ENCODE data around the gene PIGO. TPM values are rescaled to one million over a fixed set of nuclear protein-coding genes. Genes with fewer than 3 reads are reported as not detected.

Gene PIGO
- total and polyA plus RNA-seq, 2 experiments from 2014 or later, result 11.2 to 18.9 TPM

- H3K4me1 ChIP-seq (ENCODE audit: insufficient read depth), result no peaks in the 10 kb centered on the region
- H3K36me3 Mint-ChIP-seq (ENCODE audit: low read depth), result peaks cover 97% of the 10 kb centered on the region
- peak; percentile 13; the same call in 1 of the 3 replicates for ATAC-seq
- no peaks in the 10 kb centered on the region for H3K27me3 ChIP-seq (ENCODE audit: insufficient read depth)
- H3K27ac Mint-ChIP-seq, result no peak overlapping the region
- no peaks in the 10 kb centered on the region for H3K4me1 Mint-ChIP-seq
- no peak overlapping the region for H2AFZ ChIP-seq
- DNase-seq (ENCODE audit: low spot score), result no peak
- no peak overlapping the region for H3K4me3 ChIP-seq
- TF ChIP-seq POLR2AphosphoS5 (IDR thresholded peaks at IDR 0.05; ENCODE audit: low read depth), result no peak
- H3K79me2 ChIP-seq (replicated peaks; ENCODE audit: insufficient read depth), result no peaks in the 10 kb centered on the region; the same call in 1 of the 2 replicates
- H3K27me3 Mint-ChIP-seq (ENCODE audit: insufficient read depth, low read depth, poor library complexity), result peaks cover 5% of the 10 kb centered on the region
- H3K36me3 ChIP-seq (ENCODE audit: insufficient read depth), result peaks cover 71% of the 10 kb centered on the region
- H4K20me1 ChIP-seq (replicated peaks; ENCODE audit: insufficient read depth), result peaks cover 28% of the 10 kb centered on the region
- H3K4me2 ChIP-seq, result no peak overlapping the region
- H3K9me2 ChIP-seq (ENCODE audit: insufficient read depth), result no peaks in the 10 kb centered on the region
- peaks cover 42% of the 10 kb centered on the region for H3F3A ChIP-seq (replicated peaks; ENCODE audit: low read depth)
- 0 out of 2 replicates have a peak overlapping the region, but pooled peaks have one; percentile 14 for H3K27ac ChIP-seq (ENCODE audit: low read depth)
- no peak overlapping the region for H3K4me3 Mint-ChIP-seq
- no peaks in the 10 kb centered on the region for H3K9me3 Mint-ChIP-seq
These were observed 39.7 kb downstream of the PIGO start for GRCh38 chr9:35056571-35057270.

- Mint-ChIP-seq H3K4me1 (no peaks in the 10 kb centered on the region), H3K27me3 (ENCODE audit: insufficient read depth, low read depth, poor library complexity) (peaks cover 2% of the 10 kb centered on the region), H3K36me3 (ENCODE audit: low read depth) (peaks cover 86% of the 10 kb centered on the region), H3K9me3 (no peaks in the 10 kb centered on the region), H3K27ac (no peak overlapping the region; the same call in 1 of the 2 replicates), H3K4me3 (no peak overlapping the region)
- H3F3A ChIP-seq (replicated peaks; ENCODE audit: low read depth), result peaks cover 35% of the 10 kb centered on the region
- ATAC-seq, result no peak
- DNase-seq (ENCODE audit: low spot score), result no peak
- H3K9me2 ChIP-seq (ENCODE audit: insufficient read depth), result no peaks in the 10 kb centered on the region
- H3K27me3 ChIP-seq (ENCODE audit: insufficient read depth), result no peaks in the 10 kb centered on the region
- peaks cover 18% of the 10 kb centered on the region for H4K20me1 ChIP-seq (replicated peaks; ENCODE audit: insufficient read depth)
- H3K36me3 ChIP-seq (ENCODE audit: insufficient read depth), result peaks cover 60% of the 10 kb centered on the region
- no peaks in the 10 kb centered on the region; the same call in 1 of the 2 replicates for H3K79me2 ChIP-seq (replicated peaks; ENCODE audit: insufficient read depth)
- TF ChIP-seq CTCF (conservative IDR thresholded peaks at IDR 0.05; ENCODE audit: low read depth in 2 of 2) (no peak), ZNF331 (CRISPR knock-in tag; IDR thresholded peaks at IDR 0.05; ENCODE audit: low read depth) (no peak)
- H3K4me2 ChIP-seq, result no peak overlapping the region
- H3K4me1 ChIP-seq (ENCODE audit: insufficient read depth), result no peaks in the 10 kb centered on the region
- peak overlapping the region; percentile 35; the same call in 1 of the 2 replicates for H3K27ac ChIP-seq (ENCODE audit: low read depth)
- H3K4me3 ChIP-seq, result no peak overlapping the region
- no peak overlapping the region for H2AFZ ChIP-seq
These were observed 41.3 kb downstream of the PIGO start for GRCh38 chr9:35054871-35055644.

- Mint-ChIP-seq H3K36me3 (ENCODE audit: low read depth) (peaks cover 84% of the 10 kb centered on the region), H3K27me3 (ENCODE audit: insufficient read depth, low read depth, poor library complexity) (peaks cover 2% of the 10 kb centered on the region), H3K4me1 (no peaks in the 10 kb centered on the region), H3K4me3 (no peak overlapping the region), H3K27ac (no peak overlapping the region; the same call in 1 of the 2 replicates), H3K9me3 (no peaks in the 10 kb centered on the region)
- no peak overlapping the region for H2AFZ ChIP-seq
- peaks cover 11% of the 10 kb centered on the region for H4K20me1 ChIP-seq (replicated peaks; ENCODE audit: insufficient read depth)
- peaks cover 30% of the 10 kb centered on the region for H3F3A ChIP-seq (replicated peaks; ENCODE audit: low read depth)
- no peaks in the 10 kb centered on the region; the same call in 1 of the 2 replicates for H3K79me2 ChIP-seq (replicated peaks; ENCODE audit: insufficient read depth)
- H3K4me2 ChIP-seq, result no peak overlapping the region
- no peak for ATAC-seq
- H3K4me1 ChIP-seq (ENCODE audit: insufficient read depth), result no peaks in the 10 kb centered on the region
- H3K4me3 ChIP-seq, result no peak overlapping the region
- no peak for DNase-seq (ENCODE audit: low spot score)
- H3K36me3 ChIP-seq (ENCODE audit: insufficient read depth), result peaks cover 52% of the 10 kb centered on the region
- no peak overlapping the region for H3K27ac ChIP-seq (ENCODE audit: low read depth)
- H3K27me3 ChIP-seq (ENCODE audit: insufficient read depth), result no peaks in the 10 kb centered on the region
- H3K9me2 ChIP-seq (ENCODE audit: insufficient read depth), result no peaks in the 10 kb centered on the region
- TF ChIP-seq ZNF331 (CRISPR knock-in tag; IDR thresholded peaks at IDR 0.05; ENCODE audit: low read depth) (no peak), ZNF462 (CRISPR knock-in tag; IDR thresholded peaks at IDR 0.05) (no peak)
These were observed 42.1 kb downstream of the PIGO start for GRCh38 chr9:35054185-35054835.

Measured in GM23338 (cell line).